Cardiac muscle cell (in vitro differentiated cells and primary cell): ENCODE measurements around the gene SGMS1. TPM values are rescaled to one million over a fixed set of nuclear protein-coding genes. Genes with fewer than 3 reads are reported as not detected.
A peak's percentile ranks its signal among the peaks of the same experiment; 100 is the strongest.

Experiments
- DNase-seq, 2 donors: peaks; one replicate each; pipeline versions ENCODE4 v3.0.0 to v3.0.0-alpha.2; 2010 to 2017; ENCODE audit warnings: low read depth in 1 of 2, low spot score in 1 of 2
- H3K27ac ChIP-seq: fragments of 200-600 bp; sonication (generic); 2 replicates; pipeline ENCODE4 v1.5.1; 2016
- H3K27me3 ChIP-seq: fragments of 200-600 bp; sonication (generic); 2 replicates; pipeline ENCODE4 v1.6.0; 2016; ENCODE audit warnings: control low read depth
- H3K36me3 ChIP-seq: fragments of 200-600 bp; sonication (generic); 2 replicates; pipeline ENCODE4 v1.5.1; 2016; ENCODE audit warnings: control low read depth
- H3K4me1 ChIP-seq: fragments of 200-600 bp; sonication (generic); 2 replicates; pipeline ENCODE4 v1.8.1; 2017; ENCODE audit warnings: low read depth, mild to moderate bottlenecking, mixed run types
- H3K4me3 ChIP-seq: fragments of 200-600 bp; sonication (generic); 2 replicates; pipeline ENCODE4 v1.5.1; 2016; ENCODE audit warnings: mild to moderate bottlenecking
- H3K9me3 ChIP-seq: fragments of 200-600 bp; sonication (generic); 2 replicates; pipeline ENCODE4 v1.5.1; 2017; ENCODE audit warnings: low read depth, mild to moderate bottlenecking, control low read depth
- polyA plus RNA-seq: library from polyadenylated mRNA; unstranded; fragments of >200 nt; fragmentation: Nextera tagmentation; extraction: Ambion mirVana; gene quantifications from 2 replicates; pipeline ENCODE4 v1.2.1, GENCODE V29; 2016
- total RNA-seq: library from RNA; depleted of rRNA; stranded (reverse); fragments of >200 nt; gene quantifications from 2 replicates; pipeline ENCODE4 v1.2.3, GENCODE V29; 2016
- TF ChIP-seq, protein P1 (sequence below): IDR thresholded peaks from 2 replicates; pipeline ENCODE4 v1.5.1; 2012; ENCODE audit warnings: low read depth, mild to moderate bottlenecking, low read length

The SGMS1 gene
- total and polyA plus RNA-seq, 2 experiments from 2014 or later: 12.1 to 41.6 TPM

DNA sequence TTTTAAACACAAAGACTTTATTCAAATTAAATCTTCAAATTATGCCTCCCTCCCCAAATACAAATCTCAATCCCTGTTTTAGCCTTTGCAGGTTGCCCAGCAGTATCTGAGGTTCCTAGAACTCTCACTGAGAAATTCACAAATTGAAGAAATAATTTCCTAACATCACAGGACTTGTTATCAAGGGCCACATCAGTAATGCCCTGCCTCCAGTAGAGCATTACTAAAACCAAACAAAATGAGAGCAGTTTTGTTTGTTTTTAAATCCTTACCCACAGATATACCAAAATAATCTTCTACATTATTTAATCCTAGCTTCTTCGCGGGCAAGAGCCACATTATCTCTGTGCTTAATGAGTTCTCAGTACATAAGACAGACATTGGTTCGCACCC is 152.2 kb downstream of the SGMS1 start:
- Histone ChIP-seq H3K9me3 (no peaks in the 10 kb centered on the region), H3K27me3 (no peaks in the 10 kb centered on the region), H3K4me1 (peaks cover 24% of the 10 kb centered on the region), H3K36me3 (no peaks in the 10 kb centered on the region), H3K4me3 (no peak overlapping the region), H3K27ac (no peak overlapping the region)
- TF ChIP-seq, protein P1, sequence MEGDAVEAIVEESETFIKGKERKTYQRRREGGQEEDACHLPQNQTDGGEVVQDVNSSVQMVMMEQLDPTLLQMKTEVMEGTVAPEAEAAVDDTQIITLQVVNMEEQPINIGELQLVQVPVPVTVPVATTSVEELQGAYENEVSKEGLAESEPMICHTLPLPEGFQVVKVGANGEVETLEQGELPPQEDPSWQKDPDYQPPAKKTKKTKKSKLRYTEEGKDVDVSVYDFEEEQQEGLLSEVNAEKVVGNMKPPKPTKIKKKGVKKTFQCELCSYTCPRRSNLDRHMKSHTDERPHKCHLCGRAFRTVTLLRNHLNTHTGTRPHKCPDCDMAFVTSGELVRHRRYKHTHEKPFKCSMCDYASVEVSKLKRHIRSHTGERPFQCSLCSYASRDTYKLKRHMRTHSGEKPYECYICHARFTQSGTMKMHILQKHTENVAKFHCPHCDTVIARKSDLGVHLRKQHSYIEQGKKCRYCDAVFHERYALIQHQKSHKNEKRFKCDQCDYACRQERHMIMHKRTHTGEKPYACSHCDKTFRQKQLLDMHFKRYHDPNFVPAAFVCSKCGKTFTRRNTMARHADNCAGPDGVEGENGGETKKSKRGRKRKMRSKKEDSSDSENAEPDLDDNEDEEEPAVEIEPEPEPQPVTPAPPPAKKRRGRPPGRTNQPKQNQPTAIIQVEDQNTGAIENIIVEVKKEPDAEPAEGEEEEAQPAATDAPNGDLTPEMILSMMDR: no peak
- no peak for DNase-seq

DNA sequence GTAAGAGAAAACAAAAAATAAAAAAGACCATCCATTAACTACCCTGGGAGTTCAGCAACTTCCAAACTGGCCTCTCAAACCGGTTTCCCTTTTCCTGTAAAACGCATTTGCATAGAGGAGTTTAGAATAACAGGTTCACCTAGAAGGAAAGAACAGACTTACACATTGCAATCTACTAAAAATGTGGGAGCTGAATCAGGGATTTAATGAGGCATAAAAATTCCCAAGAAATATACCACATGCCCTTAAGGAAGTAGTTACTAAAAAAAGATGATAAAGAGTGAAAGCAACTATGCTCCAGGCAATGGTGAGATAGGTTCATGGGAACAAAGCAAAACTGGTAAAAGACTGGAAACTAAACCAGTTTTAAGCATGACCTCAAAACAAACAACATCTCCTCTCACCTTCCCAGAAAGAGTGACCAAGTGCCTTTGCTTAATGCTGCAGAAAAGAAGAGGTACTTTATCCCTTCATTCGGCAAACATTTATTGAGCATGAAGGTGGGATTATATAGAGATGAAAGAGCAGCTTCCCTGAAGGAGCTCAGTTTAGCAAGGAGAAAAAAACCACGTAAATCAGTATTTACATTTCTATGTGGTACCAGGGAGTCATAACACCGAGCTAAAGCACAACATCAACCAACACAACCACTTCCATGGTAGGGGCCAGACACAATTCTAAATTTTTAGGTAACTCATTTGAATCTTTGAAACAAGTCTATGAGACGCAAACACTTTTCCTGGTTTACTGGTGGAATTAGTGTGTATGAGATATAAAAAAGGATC is 152.8 kb downstream of the SGMS1 start:
- Histone ChIP-seq H3K27ac (no peak overlapping the region), H3K4me3 (no peak overlapping the region), H3K36me3 (no peaks in the 10 kb centered on the region), H3K9me3 (no peaks in the 10 kb centered on the region), H3K27me3 (no peaks in the 10 kb centered on the region), H3K4me1 (peaks cover 24% of the 10 kb centered on the region)
- DNase-seq: no peak
- TF ChIP-seq, protein P1: no peak

DNA sequence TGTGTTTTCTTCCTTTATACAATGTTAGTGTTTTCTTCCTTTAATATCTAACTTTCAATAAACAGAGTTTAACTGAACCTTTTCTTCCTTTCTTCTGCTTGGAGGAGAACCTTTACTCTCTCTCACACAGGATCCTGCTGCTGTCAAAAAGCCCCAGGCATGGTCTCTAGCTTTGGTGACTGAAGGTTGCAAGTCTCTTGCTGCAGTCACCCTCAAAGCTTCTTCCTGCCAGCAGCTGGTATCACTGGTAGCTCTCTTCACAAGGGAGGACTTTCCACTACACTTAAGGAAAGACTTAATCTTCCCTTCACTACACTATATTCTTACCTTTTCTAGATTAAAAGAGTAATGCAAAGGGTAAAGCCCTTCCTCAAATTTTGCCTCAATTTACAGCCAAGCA is 153.4 kb downstream of the SGMS1 start:
- Histone ChIP-seq H3K9me3 (no peaks in the 10 kb centered on the region), H3K4me3 (no peak overlapping the region), H3K36me3 (no peaks in the 10 kb centered on the region), H3K27ac (no peak overlapping the region), H3K27me3 (no peaks in the 10 kb centered on the region), H3K4me1 (peaks cover 24% of the 10 kb centered on the region)
- DNase-seq: peak in 1 of 2 donors; percentile 19
- TF ChIP-seq, protein P1: no peak

DNA sequence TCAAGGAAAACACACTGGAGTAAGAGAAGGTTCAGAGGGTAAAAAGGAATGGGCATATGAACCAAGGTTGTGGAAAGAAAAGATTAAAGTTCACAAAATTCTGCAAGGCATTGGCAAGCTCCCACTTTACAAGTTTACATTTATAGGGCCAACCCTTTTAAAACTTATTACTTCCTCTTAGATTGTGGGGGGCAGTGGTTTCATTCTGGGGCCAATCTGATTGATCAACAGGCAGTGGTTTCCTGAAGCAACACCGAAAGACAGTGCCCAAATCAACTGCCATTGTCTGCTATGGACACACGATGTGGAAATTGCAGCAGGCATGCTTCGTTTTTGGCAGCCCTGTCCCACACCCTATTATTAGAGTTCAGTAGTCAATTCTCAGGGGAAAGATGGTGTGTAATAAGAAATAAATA is 154.0 kb downstream of the SGMS1 start:
- Histone ChIP-seq H3K27me3 (no peaks in the 10 kb centered on the region), H3K27ac (no peak overlapping the region), H3K9me3 (no peaks in the 10 kb centered on the region), H3K4me1 (peaks cover 24% of the 10 kb centered on the region), H3K36me3 (no peaks in the 10 kb centered on the region), H3K4me3 (no peak overlapping the region)
- DNase-seq: peak in 1 of 2 donors; percentile 20
- TF ChIP-seq, protein P1: no peak

DNA sequence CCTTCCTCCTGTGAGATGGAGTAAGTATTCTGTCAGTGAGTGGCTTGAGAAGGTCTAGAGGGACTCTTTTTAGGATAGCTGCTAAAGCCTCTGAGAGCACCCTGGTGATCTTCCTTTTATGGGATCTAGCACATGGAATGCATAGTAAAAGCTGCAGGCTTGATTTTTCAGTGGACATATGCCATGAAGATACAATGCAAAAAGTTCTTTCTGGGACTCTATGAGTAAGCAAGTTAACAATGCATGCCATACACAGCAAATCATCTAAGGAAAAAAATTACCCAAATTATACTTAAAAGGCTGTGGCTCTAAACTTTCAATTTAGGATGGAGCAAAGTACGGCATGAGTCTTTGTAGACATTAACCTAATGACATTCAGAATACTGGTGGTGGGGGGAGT is 154.5 kb downstream of the SGMS1 start:
- Histone ChIP-seq H3K4me1 (peaks cover 24% of the 10 kb centered on the region), H3K27ac (no peak overlapping the region), H3K27me3 (no peaks in the 10 kb centered on the region), H3K36me3 (no peaks in the 10 kb centered on the region), H3K4me3 (no peak overlapping the region), H3K9me3 (no peaks in the 10 kb centered on the region)
- TF ChIP-seq, protein P1: no peak
- peak in 1 of 2 donors; percentile 27 for DNase-seq
